Pons (tissue), 1 donor: ENCODE measurements around the gene PLEKHG4.

Experiments
- DNase-seq: peaks from one replicate; pipeline ENCODE4 v3.0.0-alpha.2; 2016; ENCODE audit warnings: low spot score

Gene PLEKHG4

DNA sequence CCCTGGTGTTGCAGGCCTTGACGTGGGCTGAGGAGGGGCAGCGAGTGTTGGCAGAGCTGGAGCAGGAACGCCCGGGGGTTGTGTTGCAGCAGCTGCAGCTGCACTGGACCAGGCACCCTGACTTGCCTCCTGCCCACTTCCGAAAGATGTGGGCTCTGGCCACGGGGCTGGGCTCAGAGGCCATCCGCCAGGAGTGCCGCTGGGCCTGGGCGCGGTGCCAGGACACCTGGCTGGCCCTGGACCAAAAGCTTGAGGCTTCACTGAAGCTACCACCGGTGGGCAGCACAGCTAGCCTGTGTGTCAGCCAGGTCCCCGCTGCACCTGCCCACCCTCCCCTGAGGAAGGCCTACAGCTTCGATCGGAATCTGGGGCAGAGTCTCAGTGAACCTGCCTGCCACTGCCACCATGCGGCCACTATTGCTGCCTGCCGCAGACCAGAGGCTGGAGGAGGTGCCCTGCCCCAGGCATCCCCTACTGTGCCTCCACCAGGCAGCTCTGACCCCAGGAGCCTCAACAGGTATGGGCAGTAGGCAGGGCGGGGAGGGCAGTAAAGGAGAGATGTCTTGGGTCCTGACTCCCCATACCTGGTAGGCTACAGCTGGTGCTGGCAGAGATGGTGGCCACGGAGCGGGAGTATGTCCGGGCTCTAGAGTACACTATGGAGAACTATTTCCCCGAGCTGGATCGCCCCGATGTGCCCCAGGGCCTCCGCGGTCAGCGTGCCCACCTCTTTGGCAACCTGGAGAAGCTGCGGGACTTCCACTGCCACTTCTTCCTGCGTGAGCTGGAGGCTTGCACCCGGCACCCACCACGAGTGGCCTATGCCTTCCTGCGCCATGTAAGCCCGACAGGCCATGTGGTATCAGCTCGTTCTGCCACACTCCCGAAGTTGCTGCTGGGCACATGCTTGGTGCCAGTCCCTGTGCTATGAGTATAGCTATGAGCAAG is 5.6 kb downstream of the PLEKHG4 start:
- no peak for DNase-seq

DNA sequence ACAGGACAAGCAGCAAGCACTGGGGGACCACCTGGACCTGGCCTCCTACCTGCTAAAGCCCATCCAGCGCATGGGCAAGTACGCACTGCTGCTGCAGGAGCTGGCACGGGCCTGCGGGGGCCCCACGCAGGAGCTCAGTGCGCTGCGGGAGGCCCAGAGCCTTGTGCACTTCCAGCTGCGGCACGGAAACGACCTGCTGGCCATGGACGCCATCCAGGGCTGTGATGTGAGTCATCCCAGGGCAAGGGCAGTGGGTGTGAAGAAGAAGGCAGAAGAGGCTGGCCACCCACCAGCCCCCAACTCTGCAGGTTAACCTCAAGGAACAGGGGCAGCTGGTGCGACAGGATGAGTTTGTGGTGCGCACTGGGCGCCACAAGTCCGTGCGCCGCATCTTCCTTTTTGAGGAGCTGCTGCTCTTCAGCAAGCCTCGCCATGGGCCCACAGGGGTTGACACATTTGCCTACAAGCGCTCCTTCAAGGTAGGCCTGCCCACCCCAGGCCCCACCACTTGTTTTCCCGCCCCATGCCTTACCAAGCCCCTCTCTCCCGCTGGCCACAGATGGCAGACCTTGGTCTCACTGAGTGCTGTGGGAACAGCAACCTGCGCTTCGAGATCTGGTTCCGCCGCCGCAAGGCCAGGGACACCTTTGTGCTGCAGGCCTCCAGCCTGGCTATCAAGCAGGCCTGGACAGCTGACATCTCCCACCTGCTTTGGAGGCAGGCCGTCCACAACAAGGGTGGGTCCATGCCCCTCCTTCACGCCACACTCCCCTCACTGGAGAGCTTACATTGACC is 7.3 kb downstream of the PLEKHG4 start:
- DNase-seq = no peak

DNA sequence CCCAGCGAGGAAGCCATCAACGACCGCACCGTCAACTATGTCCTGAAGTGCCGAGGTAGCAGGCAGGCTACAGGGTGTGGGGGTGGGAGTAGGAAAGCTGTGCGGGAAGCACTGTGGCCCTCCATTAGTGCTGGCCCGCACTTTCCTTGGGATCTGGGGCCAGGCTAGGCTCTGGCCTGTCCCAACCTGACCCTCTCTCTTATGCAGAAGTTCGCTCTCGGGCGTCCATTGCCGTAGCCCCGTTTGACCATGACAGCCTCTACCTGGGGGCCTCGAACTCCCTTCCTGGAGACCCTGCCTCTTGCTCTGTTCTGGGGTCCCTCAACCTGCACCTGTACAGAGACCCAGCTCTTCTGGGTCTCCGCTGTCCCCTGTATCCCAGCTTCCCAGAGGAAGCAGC is 8.6 kb downstream of the PLEKHG4 start:
- DNase-seq = no peak

DNA sequence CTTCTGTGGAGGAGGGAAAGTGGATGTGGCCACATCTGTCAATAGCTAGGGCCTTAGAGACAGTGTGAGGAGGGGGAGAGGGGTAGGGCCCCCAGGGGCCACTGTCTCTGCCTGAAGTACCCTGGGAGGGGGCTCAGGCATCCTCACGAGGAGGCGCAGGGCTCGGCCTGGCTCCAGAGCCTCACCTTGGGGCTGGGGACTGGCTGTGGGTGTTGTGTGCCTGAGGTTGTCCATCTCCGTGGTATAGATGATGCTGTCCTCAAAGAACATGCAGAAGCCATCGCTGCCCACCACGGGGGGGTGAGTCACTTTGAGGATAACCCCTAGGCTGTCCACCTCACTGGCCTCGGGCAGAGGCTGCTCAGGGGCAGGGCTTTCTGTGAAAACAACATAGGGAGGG is 12.1 kb downstream of the PLEKHG4 start:
- DNase-seq = no peak

DNA sequence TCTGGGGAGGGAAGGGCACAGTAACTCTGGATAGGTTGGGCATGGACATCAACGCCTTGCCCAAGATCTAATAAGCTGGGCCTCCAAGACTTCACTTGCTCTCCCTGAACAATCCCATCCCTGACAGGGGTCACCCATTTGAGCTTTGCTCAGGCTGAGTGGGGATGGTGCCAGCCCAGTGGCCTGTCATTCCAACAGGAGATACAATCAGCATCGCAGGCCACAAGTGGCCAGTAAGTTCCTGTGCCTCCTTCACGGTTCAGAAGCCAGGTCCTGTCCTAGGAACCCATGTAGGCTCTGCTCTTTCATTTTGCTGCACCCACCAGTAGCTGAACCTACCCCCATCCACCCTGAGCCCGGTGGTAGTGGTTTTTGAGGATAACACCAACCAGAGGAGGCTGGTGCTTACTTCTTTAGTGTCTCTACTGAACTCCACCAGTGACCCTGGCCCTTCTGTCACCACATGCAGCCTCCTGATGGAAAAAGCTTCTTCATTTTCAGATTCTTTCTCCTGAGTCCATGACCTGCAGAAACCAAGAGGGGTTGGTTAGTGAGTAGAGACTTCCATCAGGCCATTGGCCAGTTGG is 14.9 kb downstream of the PLEKHG4 start:
- DNase-seq = no peak

DNA sequence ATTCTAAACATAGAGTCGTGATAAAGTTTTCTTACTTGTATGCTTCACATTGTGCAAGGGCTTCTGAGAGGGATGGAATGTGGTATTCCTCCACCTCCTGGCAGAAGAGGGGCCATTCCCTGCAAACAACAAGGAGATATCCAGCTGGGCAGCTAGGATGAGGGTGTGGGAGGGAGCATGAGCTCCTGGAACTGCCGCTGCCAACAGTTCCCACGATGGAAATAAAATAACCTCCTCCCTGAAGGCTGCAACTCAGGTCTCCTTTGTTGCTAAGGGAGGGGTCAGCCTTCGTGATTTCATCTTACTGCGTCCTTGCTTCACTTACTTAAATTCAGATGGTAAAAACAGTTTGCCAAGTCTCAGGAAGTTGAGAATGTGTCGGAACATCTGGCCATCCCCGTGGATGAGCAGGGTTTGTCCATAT is 15.6 kb downstream of the PLEKHG4 start:
- DNase-seq = no peak

DNA sequence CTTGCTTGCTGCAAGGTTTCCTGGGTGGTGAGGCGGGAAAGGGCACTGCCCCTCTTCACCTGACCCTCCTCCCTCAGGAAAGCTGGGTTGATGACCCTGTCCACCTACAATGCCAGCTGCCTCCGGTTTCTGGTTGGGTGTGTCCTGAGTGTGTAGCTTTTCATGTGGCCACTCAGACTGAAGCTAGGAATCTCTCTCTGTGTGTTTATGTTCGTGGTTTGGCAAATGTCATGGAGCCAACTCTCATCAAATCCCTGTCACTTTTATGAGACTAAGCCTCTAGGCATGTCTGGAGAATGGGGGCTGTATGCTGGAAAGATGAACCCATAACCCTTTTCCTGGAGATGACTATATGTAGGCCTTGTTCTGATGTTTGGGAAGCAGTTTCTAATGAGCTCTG is 17.1 kb downstream of the PLEKHG4 start:
- no peak for DNase-seq

DNA sequence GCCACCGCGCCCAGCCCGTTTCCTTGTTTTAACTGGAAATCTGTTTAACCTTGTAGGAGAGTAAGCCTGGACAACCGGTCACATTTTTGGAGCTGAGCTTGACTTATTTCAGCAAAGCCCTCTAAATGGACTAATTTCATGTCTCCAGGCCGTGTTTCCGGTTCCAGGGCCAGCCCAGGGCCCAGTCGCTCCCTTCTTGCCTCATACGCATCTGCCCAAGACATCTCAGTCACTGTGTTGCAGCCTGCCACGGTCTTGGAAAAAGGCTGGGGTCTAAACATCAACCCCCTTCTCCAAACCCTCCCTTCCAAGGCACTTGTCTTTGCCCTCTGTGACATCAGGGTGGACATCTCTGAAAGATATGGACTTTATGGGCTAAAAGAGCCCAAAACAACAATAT is 18.9 kb downstream of the PLEKHG4 start:
- DNase-seq = no peak

DNA sequence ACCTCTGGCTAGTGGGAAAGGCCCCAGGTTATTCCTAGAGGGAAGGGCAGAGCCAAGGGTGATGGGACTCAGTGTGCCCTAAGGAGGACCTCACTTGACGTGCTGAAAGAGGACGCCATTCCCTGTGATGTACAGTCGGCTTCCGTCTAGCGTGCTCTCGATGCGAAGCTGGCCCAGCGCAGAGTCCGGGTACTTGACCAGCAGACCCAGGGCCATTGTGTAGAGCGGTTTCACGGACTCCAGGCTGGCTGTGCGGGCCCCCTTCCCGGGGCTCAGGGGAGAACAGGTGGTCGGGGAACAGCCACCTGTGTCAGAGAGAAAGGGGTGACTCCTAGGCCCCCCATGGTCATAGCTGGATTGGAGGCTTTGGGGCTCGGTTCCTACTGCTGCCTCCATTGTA is 19.9 kb downstream of the PLEKHG4 start:
- DNase-seq = no peak

DNA sequence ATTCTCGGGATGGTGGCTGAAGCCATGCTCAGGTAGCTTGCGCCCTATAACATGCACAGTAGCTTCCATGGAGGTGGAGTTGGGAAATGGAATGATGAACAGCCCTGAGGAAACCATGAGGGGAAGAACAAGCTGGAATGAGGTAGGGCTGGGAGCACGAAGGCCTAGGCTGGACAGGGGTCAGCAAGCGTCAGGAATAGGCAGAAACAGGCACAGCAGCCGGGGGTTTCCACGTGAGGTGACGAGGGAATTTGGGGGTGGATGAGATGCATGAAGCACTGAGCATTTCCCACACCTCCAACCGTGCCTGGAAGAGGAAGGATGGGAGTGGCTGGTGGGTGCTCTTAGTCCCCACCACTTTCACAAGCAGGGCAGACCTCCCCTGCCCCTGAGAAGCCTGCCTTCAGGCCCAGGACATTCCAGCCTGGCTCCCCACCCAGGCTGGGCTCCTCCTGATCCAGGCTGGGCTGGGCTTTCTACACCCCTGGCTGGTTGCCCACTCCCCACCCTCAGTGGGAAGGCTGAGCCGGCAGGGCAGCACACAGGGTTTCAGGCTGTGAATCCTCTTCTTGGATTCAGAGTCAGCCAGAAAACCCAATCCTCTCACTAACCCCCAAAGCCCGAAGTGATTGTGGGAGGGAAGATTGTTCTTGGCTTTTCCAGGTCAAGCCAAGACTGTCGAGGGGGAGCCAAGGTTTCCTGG is 21.9 kb downstream of the PLEKHG4 start:
- no peak for DNase-seq

DNA sequence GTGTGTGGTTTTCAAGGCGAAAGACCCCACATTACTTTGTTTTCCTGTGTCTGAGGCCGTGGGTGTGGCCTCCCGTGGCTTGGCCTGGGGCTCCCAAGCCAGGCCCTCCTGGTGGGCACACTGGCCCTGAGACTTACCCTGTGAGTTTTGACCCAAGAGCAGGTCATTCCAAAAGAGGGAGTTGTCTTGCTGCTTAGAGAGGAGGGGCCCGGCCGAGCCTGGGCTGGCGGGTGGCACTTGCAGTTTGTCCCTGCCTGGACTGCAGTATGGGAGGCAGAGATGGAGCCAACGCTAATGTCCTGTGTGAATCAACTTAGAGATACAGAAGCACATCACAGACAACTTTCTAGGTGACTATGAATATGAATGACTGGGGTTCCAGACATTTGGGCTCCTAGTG is 22.7 kb downstream of the PLEKHG4 start:
- no peak for DNase-seq

DNA sequence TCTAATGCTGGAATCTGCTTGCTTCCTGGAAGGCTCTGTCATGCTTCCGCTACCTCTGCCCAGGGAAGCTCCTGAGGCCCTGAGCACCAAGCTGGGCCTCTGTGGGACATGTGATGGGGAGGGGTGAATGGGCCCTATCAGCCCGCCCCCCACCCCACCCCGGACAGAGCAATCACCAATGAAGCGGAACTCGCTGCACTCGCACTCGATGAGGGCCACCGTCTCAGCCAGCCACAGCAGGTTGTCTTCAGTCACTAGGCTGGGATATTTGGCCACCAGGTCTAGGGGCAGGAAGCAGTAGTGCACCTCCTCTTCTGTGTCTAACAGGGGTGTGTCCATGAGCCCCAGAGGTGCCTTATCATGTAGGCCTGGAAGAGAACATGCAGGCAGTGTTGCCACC is 23.6 kb downstream of the PLEKHG4 start:
- no peak for DNase-seq

DNA sequence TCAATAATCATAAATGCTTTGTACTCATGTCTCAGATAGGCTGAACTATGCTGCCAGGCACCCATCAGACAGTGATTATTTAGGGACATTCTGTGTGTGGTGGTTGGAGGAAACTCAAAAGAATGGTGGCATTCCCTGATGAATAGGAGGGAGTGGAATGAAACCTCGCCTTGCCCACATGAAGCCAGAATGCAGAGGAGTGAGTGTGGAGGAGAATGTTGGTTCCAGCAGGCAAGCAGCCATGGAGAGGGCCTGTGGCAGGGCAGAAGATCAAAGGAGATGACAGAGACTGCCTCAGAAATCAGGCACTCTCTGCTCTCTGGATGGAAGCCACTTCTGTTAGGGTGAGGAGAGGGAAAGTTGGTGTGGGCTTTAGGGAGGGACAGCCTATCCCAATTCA is 24.7 kb downstream of the PLEKHG4 start:
- no peak for DNase-seq

DNA sequence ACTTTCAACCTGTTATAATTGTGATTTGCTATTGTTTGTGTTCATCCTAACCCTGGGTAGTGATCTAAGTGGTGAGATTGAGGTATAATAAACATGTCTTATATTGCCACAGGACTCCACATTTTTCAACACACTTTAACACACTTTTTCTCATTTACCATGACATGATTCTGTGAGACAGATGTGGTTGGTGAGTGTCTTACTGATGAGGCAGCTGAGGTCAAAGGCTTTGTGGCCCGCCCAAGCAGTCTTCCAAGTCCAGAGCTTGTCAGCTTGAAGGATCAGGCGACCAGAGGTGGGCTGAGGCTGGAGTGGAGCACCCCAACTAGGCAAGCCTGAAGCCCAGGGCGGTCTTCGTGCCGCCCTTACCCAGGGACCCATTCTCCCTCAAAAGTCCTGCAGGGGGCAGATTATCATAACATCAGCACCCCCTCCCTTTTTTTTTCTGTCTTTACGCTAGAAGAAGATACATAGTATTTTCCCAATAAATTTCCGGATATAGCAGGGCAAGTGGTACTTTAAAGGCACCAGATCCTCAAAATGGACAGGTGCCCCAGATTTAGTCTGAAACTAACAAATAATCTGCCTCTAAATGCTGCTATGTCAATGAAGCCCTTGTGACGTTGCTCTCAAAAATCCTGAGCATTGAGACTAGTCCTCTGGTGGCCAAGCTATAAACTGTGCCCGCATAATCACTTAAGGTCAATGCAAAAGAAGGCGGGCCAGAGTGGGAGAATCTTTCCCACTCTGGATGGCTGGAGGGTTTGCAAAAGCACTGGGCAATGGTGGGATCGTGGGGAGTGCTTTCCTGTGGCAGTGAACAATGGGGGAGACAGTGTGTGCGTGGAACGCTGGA is 26.1 kb downstream of the PLEKHG4 start:
- no peak for DNase-seq

DNA sequence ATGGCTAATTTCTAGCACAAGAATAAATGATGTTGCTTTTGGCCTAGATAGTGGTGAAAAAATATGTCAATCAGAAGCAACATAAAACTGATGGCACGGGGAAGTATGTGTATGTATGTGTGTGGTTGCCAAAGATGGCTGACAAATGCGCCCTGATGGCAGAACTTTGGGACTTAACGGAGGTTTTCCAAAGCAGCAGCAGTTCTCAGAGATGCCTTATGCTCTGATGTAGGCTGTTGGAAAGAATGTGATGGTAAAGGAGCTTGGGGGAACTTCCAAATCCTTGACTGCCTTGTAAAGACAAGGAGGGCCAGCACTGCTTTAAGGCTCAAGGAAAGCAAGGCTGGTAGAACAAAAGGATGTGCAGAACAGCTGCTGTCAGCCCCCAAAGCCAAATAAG is 31.2 kb downstream of the PLEKHG4 start:
- no peak for DNase-seq

DNA sequence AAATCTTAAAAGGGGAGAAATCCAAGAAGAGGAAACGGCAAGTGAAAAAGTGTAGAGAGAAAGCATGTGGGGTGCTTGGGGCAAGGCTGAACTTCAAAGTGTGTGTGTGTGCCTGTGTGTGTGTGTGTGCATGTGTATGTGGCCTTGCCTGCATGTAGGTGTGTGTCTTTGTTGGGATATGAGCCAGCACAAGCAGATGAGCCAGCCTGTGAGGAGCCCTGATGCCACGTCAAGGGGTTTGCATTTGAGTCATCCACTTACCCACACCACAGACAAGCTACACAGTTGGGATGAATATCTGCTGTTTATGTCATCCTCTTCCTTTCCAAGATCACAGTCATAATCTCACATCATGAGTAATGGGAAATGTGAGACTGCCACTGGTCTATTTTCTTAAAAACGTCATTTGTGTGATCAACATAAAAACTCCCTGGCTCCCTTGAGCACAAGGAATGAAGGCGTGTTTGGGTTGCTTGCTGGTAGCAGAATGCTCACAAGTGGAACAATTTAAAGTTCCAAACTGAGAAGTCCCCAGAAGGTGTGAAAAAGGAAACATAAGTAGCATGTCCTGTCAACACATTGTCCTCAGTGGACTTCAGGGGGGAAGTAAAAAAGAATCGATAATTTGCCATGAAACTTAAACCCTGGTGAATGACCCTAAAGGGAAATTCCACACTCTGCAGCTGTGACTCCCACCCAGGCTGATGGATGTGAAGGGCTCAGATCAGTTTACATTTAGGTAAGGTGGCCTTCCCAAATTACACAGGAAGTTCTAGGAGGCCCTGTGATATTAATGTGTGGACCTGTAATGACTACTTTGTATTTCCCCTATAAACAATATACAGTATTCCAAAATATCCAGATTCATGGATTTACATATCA is 32.5 kb downstream of the PLEKHG4 start:
- no peak for DNase-seq

DNA sequence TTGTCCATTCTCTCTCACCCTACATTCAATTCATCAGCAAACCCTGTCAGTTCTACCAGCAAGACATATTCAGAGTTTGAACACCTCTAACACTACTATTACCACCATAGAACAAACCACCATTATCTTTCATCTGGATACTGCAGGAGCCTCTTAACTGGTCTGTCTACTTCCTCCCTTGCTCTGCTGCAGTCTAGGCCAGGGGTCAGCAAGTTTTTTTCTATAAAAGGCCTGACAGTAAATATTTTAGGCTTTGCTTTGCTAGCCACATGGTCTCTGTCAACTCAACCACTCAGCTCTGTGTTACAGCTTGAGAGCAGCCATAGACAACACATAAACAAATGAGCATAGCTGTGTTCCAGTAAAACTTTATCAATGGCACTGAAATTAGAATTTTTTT is 33.4 kb downstream of the PLEKHG4 start:
- no peak for DNase-seq

DNA sequence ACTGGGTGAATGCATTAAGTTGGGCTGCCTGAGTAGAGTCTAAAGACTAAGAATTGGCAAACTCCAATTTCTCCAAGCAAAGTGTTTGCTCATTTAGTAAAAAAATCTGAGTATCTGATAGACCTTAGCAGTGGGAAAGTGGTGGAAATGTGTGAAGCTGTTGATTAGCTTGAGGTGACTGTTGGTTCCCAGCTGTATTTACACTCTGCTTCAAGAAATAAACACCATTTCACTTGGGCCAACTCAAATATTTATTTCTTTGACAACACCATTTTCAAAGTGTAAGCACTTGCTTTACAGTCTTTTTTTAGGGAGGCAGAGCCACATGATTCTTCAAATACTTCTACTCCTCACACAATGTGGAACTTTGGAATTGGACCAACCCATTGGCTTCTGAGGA is 38.5 kb downstream of the PLEKHG4 start:
- no peak for DNase-seq

DNA sequence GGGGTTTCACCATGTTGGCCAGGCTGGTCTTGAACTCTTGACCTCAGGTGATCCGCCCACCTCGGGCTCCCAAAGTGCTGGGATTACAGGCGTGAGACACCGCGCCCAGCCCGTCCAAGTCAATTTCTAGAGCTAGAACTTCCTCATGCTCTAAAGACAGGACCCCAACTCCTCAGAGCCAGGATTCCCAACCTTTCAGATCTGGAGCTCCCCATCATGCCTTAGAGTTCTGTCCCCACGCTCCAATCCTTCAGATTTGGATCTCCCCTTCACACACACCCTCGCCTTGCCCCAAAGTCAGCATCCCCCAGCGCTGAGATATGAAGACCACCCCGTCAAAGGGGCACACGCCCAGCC is 46.8 kb downstream of the PLEKHG4 start:
- DNase-seq = no peak
